ENCODE data around the gene LAMA3.

DNA sequence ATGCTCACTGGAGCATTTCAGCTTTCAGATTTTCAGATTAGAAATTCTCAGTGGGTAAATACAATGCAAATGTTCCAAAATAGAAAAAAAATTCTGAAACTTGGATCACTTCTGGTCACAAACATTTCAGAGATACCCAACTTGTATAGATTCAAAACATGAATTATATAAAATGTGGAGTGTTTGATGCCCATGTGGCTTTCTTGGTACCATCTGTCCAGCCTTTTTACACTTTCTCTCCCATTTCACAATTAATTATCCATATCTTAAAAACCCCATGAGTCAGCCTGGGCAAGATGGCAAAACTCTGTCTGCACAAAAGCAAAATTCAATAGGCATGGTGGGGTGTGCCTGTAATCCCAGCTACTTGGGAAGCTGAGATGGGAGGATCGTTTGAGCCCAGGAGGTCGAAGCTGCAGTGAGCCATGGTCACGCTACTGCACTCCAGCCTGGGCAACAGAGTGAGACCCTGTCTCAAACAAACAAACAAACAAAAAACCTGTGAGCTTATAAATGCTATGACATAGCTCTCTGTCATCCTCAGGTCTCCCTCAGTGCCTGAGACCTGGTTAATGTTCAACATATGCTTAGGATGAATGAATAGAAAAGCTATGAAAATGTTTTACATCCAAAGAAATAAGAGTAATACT lies 179.0 kb downstream of the LAMA3 start:
- no peak for TF ChIP-seq POLR2A (IDR thresholded peaks at IDR 0.05)
- no peak for TF ChIP-seq CTCF (IDR thresholded peaks at IDR 0.05)
